NCI-H1048 (cell line): ENCODE data around the gene ZNF544.
"Not testable (repeated sequence)": the region's sequence is repeated elsewhere in the genome, so short reads cannot be mapped to it uniquely, and the experiment has no call there.

Source experiments
- DNase-seq: peaks from one replicate; lab custom pipeline; 2025; lab: John Stamatoyannopoulos, UW

Gene ZNF544

GRCh38 chr19:58305065-58305931, 76.6 kb downstream of the ZNF544 start, which contains the start of gene ERVK3-1:
Gene ERVK3-1 (plus strand): TSS chr19:58305377. CDS start chr19:58312169, 6,792 bp downstream.
- DNase-seq = peak; percentile 95

GRCh38 chr19:58305932-58306323, 77.2 kb downstream of the ZNF544 start:
- no peak for DNase-seq

- DNase-seq = no peak
These were observed 79.0 kb downstream of the ZNF544 start for GRCh38 chr19:58307736-58308135.

GRCh38 chr19:58310685-58311084, 82.0 kb downstream of the ZNF544 start:
- DNase-seq = not testable (repeated sequence)

GRCh38 chr19:58311345-58311865, 82.7 kb downstream of the ZNF544 start:
- no peak for DNase-seq
